ENCODE data around the gene AOPEP.
A peak's percentile ranks its signal among the peaks of the same experiment; 100 is the strongest.

AOPEP gene

GRCh38 chr9:94726495-94727191 lies at the start of gene AOPEP:
Gene AOPEP (plus strand): TSS chr9:94726699. CDS start chr9:94759784, 33,085 bp downstream.
- no peaks in the 10 kb centered on the region; the same call in 1 of the 2 replicates for H3K36me3 ChIP-seq (ENCODE audit: control insufficient read depth, low read length)
- H4K20me1 ChIP-seq (ENCODE audit: control insufficient read depth, insufficient read depth, low read depth, low read length) = no peaks in the 10 kb centered on the region
- peak within 1 kb of the TSS; percentile 99 for H3K4me3 ChIP-seq (ENCODE audit: low read length)
- peaks cover 13% of the 10 kb centered on the region for H3K4me1 ChIP-seq (ENCODE audit: control insufficient read depth, low read length)
- H3K9me3 ChIP-seq (ENCODE audit: control insufficient read depth, insufficient read depth, low read length) = no peaks in the 10 kb centered on the region
- H3F3A ChIP-seq (ENCODE audit: control insufficient read depth, insufficient read depth) = no peaks in the 10 kb centered on the region
- no peaks in the 10 kb centered on the region for H3K9me2 ChIP-seq (replicated peaks; ENCODE audit: control insufficient read depth, low read length)
- H3K27ac ChIP-seq (ENCODE audit: low read depth, low read length) = peak within 1 kb of the TSS; percentile 24; the same call in 1 of the 2 replicates
- H3K4me2 ChIP-seq (ENCODE audit: low read length) = peak within 1 kb of the TSS; percentile 90
- H3K27me3 ChIP-seq (ENCODE audit: control insufficient read depth, low read length) = no peaks in the 10 kb centered on the region
- peaks cover 31% of the 10 kb centered on the region for H3K79me2 ChIP-seq (ENCODE audit: control insufficient read depth, low read length)
- TF ChIP-seq EZH2phosphoT487 (IDR thresholded peaks at IDR 0.05; ENCODE audit: borderline replicate concordance, low read length) = no peak
- no peak for TF ChIP-seq CTCF (IDR thresholded peaks at IDR 0.05; ENCODE audit: low read depth, low read length, poor library complexity, severe bottlenecking)

- no peak for TF ChIP-seq EZH2phosphoT487 (IDR thresholded peaks at IDR 0.05; ENCODE audit: borderline replicate concordance, low read length)
- TF ChIP-seq CTCF (IDR thresholded peaks at IDR 0.05; ENCODE audit: low read depth, low read length, poor library complexity, severe bottlenecking) = no peak
- Histone ChIP-seq H3K36me3 (ENCODE audit: control insufficient read depth, low read length) (no peaks in the 10 kb centered on the region), H3K27ac (ENCODE audit: low read depth, low read length) (no peak overlapping the region), H3K4me2 (ENCODE audit: low read length) (no peak overlapping the region), H3K27me3 (ENCODE audit: control insufficient read depth, low read length) (peaks cover 12% of the 10 kb centered on the region), H3K4me3 (ENCODE audit: low read length) (no peak overlapping the region), H3K79me2 (ENCODE audit: control insufficient read depth, low read length) (no peaks in the 10 kb centered on the region), H3K4me1 (ENCODE audit: control insufficient read depth, low read length) (no peaks in the 10 kb centered on the region), H3K9me3 (ENCODE audit: control insufficient read depth, insufficient read depth, low read length) (no peaks in the 10 kb centered on the region), H4K20me1 (ENCODE audit: control insufficient read depth, insufficient read depth, low read depth, low read length) (no peaks in the 10 kb centered on the region), H3F3A (ENCODE audit: control insufficient read depth, insufficient read depth) (no peaks in the 10 kb centered on the region), H3K9me2 (replicated peaks; ENCODE audit: control insufficient read depth, low read length) (no peaks in the 10 kb centered on the region)
Measured at GRCh38 chr9:94677929-94678328, 48.6 kb upstream of the AOPEP start.

- H3K36me3 ChIP-seq (ENCODE audit: control insufficient read depth, low read length) = no peaks in the 10 kb centered on the region
- no peak overlapping the region for H3K27ac ChIP-seq (ENCODE audit: low read depth, low read length)
- H3F3A ChIP-seq (ENCODE audit: control insufficient read depth, insufficient read depth) = no peaks in the 10 kb centered on the region
- no peaks in the 10 kb centered on the region for H3K4me1 ChIP-seq (ENCODE audit: control insufficient read depth, low read length)
- H3K9me3 ChIP-seq (ENCODE audit: control insufficient read depth, insufficient read depth, low read length) = no peaks in the 10 kb centered on the region
- H3K79me2 ChIP-seq (ENCODE audit: control insufficient read depth, low read length) = no peaks in the 10 kb centered on the region
- no peak overlapping the region for H3K4me3 ChIP-seq (ENCODE audit: low read length)
- peaks cover 12% of the 10 kb centered on the region for H3K27me3 ChIP-seq (ENCODE audit: control insufficient read depth, low read length)
- H3K4me2 ChIP-seq (ENCODE audit: low read length) = no peak overlapping the region
- H3K9me2 ChIP-seq (replicated peaks; ENCODE audit: control insufficient read depth, low read length) = no peaks in the 10 kb centered on the region
- TF ChIP-seq CTCF (IDR thresholded peaks at IDR 0.05; ENCODE audit: low read depth, low read length, poor library complexity, severe bottlenecking) (no peak), EZH2phosphoT487 (IDR thresholded peaks at IDR 0.05; ENCODE audit: borderline replicate concordance, low read length) (no peak)
- no peaks in the 10 kb centered on the region for H4K20me1 ChIP-seq (ENCODE audit: control insufficient read depth, insufficient read depth, low read depth, low read length)
Measured at GRCh38 chr9:94679587-94679986, 46.9 kb upstream of the AOPEP start.

Measured in DOHH2 (cell line).